ENCODE measurements around the gene SHC4.

Gene SHC4

DNA sequence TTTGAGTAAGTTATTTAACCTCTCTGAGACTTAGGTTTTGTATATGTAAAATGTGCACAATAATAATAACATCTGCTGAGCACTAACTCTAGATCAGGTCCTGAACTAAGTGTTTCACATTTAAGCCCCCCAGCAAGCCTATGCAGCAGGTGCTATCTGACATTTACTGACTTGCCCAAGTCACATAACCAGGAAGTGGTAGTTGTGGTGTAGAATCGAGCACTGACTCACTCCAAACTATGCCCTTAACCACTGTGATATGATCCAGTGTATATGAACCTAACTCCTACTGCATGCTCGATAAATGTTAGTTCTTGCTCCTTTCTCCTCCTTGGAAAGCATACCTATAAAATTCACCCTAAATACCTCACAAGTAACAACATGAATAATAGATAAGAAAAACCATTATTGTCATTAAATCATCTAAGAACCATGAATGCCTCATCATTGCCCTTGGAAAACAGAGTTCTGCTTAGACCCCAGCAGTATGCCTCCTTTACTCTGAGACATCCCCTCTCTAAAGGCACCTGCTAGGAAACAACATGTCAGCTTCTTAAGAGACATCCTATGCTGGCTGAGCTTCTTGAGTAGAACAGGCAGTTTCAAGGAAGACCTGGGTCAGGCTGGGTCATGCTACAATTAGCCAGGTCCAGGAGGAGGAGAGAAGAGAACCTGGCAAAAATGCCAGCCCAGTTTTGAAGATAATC, 3.0 kb upstream of the SHC4 start:
- DNase-seq: peak; percentile 11

DNA sequence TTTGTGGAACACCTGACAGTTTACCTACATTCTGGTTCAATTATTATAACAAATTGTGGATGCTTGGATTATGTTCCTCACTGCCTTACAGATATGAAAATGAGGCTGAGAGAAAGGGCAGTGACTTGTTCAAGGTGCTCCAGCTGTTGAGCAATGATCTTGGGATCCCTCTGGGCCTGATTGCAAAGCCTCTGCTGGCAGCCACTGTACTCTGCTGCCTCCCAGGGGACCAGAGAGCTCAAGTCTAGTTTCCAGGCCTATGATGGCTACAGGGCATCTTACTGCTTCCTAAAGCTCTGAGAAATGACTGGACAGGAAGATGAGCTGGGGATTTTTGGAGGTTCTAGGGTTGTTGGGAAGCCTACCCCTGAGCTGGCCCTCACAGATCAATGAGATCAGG, 2.3 kb upstream of the SHC4 start:
- no peak for DNase-seq

- no peak for DNase-seq
Measured at GRCh38 chr15:48964898-48965297, 1.2 kb upstream of the SHC4 start.

DNA sequence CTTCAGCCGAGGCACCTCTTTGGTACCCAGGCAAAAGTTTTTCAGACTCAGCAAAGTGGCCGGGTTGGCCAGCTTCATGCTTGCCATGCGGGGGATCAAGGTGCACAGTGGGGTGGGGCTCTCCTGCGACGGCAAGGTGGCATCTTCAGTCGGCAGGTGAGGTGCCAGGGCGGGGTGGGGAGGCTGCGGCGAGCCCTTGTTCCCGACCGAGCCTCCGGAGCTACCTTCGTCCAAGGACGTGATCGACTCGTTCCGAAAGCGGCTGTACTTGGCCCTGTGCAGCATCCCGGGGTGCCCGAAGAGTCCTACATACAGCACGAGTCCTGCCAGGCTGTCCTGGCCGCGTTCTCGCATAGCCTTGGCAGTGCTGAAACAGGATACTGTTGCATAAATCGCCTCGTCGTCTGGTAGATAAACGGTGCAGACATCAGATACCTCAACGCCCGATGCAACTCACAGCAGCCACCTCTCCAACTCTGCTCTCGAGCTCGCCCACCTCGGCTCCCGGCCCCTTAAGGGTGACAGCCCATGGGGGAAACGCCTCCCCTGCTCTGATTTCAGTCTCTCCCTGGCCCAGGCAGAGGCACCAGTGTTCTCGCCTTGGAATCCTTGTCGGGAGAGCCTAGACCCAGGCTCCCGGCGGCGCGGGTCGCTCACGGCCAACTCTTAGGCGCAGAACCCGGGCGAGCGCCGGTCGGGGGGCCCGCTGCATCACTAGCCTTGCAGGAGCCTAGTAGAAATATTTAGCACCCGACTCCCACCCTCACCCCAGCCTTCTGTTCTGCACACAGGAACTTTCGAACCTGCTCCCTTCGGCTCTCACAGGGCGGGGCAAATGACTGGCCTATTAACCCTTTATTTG, 826 bp downstream of the SHC4 start:
- peak; percentile 3 for DNase-seq

DNA sequence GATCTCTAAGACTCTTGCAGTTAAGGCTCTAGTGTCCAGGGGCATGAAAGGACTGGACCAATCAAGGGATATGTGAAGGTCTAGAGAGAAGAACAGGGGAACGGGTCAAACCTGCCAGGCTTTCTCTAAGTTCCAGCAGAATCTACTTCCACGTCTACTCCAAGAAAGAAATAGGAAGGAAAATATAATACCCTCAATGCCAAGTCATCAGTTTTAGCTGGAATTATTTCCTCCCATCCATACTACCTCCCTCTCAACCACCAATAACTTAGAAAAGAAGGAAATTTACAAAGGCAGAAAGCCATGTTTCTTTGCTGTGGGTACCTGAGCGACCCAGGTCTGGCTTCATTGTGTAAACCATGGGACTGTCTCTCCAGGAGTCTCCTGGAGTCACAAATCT, 7.8 kb downstream of the SHC4 start:
- no peak for DNase-seq

DNA sequence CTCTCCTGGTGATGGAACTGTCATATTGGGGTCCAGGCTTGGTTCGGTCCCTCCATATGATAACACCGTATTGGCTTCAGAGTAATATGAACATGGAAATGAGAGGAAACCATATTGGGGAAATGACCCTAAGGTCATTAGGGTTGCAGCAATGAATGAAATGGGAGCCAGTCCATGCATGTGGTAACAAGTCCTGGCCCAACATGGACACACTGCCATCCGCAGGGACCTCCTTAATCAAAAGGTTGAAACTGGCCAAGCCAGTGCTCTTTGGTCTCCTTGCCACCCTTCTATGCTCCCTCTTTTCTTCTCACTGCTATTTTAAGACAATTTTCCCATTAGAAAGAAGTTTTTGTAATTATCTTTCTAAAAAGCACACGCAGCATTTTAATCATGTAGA, 8.3 kb downstream of the SHC4 start:
- no peak for DNase-seq

DNA sequence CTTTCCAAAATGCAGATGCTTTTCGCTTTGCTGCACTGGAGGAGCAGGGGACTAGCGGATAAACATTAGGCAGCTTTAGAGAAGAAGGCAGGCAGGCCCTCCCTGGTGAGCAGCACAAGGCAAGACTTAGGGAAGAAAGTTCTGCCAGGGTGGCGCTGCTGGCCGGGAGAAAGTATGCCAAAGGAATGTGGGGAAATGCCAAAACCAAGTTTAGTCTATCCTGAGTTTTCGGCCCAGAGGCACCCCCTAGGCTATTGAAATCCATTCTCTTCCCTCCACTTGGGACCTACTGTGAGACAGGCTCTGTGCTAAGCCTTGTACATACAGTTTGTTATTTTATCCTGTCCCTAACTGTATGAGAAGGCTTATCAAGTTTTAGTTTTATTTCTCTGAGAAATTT, 9.2 kb downstream of the SHC4 start:
- no peak for DNase-seq

DNA sequence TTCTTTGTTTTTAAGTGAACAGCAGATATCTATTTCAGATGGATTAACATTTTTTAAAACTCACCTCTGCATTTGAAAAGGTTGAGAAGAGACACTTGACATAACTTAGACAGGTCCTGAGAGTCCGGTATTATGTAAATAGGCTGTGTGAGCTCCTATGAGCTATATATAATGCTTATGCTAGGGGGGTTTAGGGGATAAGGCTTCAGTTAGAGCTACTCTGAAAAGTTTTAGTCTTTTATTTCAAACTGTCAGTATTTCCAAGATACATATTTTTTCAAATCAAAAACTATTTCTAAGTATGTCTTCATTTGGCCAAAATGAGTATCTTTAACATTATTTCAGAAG, 16.9 kb downstream of the SHC4 start:
- no peak for DNase-seq

DNA sequence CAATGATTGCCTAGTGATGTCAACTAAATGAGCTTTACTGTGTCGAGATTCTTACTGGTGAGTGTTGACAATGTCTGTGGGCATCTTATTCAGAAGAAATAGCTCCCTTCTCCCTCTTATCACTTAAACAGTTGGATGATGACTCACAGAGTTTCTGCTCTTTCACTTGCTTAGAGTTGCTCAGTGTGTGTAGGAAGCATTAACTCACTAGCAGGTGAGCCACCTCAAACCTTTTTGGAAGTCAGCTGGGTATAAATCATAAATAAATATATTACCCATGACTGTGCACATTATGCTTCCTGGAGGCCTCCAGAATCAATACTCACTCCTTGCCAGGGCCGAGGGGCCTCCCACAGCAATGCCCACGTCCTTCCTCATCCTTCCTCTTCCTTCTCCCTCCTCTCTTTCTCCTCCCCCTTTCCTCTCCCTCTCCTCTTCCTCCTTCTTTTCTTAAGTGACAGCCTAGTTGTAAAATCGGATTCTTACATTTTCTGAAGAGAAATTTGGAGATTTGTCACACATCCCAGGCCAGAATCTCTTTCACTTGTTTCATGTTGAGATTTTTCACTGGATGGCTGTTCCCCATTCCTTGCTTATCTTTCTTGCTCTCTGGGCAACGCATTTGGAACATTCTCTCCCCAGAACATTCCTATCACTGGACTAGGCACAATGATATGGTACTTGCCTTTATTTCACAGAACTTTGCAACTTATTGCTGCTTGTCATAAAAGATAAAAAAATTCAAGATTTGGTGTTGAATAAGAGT, 17.5 kb downstream of the SHC4 start:
- DNase-seq: no peak

GRCh38 chr15:48945386-48945785, 18.3 kb downstream of the SHC4 start:
- no peak for DNase-seq

GRCh38 chr15:48941904-48942303, 21.8 kb downstream of the SHC4 start:
- DNase-seq: no peak

DNA sequence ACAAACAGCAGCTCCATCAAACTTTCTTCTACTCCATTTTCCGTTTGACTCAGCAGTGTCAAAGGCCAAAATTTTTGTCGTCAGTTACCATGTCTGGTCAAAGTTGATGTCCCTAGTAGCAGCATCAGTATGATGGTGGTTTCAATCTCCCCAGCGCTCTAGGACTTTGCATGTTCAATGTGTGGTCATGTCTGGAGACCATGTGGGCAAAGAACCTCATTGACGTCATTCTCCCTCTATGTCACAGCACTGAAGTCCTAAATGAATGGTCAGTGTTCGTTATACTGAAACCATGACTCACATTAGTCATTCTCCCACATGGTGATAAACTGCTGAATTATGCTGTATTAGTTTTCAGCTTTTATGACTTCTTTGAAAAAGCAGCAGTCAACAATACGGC, 23.2 kb downstream of the SHC4 start:
- no peak for DNase-seq

- DNase-seq: no peak
Measured at GRCh38 chr15:48939648-48940047, 24.1 kb downstream of the SHC4 start.

DNA sequence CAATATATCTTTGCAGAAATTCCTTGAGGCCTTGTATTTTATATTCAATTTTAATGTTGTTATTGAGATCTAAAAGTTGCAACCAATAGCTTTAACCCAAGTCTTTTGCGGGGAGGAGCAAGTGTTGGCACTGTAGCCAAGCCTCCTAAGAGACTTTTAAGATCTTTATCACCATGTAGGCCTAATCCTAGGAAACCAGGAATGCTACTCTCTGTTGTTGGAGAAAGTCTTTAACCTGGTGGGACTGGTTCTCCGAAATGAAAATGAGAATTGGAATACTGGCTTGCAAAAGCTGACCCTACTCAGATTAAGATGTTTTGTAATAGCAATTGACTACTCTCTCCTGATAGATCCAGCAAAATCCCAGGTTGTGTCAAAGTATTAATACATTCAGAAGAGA, 25.8 kb downstream of the SHC4 start:
- no peak for DNase-seq

DNA sequence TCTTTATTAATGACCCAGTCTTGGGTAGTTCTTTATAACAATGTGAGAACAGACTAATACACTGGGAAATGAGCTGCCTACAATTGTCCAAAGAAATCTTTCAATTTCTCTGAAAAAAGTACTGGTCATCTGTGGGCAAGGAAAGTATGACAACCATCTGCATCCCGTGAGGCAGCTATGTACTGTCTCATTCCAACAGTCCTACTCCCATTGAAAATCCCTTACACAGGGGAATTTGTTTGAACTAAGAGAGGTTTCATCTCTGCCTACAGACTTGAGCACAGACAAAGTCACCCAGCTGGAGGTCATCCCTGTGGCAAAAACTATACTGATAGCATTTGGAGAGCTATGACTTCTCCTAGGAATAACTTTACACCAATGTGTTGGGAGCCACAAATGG, 27.1 kb downstream of the SHC4 start:
- no peak for DNase-seq

DNA sequence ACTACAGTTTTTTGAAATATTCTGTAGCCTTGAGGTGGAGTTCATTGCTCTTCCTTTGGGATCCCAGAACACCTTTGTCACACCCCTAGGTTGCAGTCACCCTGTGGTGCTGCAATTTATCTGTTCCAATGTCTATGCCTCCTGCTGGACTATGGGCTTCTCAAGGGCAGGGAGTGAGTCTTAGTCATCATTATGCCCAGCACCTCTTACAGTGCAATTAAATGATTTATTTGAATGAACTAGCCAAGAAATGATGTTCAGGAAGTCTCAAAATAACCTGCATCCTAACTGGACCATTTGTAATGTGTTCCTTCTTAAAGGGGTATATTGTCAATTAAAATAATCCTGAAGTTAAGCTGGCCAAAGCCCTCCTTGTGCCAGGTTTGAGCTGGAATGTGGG, 28.5 kb downstream of the SHC4 start:
- no peak for DNase-seq

- no peak for DNase-seq
Measured at GRCh38 chr15:48930735-48931134, 33.0 kb downstream of the SHC4 start.

DNA sequence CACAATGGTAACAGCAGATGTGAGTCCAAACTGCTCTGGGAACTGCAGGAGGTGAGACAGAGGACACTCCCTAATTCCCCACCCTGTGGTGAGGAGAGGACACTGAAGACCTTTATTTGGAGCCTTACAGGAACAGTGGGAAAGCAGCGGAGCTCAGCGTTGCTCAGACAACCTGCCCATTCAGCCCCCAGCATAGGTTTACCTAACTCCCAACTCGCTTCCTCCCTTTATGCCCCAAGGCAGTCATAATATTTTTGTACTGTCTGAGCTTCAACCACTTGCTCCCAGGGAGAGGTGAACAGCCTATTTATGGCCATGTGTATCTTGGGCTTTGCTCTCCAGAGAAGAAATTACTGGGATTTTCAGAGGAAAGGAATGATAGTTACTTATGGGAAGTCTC, 34.1 kb downstream of the SHC4 start:
- DNase-seq: no peak

DNA sequence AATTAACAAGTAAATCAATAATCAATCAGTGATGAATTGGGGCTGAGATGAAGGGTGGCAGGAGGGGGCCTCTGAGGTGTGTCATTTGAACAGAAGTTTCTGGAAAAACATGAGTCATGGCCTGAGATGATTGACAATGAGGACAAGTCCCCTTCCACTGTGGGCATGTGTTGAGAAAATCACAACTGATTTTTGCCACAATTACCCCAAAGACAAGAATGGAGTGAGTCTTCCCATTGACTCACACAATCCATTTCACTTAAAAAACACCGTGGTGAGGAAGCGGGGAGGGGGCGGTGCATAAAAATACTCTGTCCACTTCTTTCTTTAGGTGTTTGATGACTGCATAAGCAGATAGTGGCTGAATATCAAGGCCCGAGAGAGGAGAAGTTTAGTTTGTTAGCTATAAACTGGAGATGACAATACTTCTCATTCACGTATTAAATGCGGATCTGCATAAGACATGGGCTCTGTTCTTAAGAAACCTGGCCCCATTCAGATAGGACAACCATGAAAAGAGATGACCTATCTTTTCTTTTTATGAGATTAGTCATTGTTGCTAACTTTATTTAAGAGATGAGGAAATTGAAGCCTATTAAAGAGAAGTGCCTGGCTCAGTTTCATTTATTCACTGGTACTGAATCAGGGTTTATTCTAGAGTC, 34.7 kb downstream of the SHC4 start:
- DNase-seq: no peak

GRCh38 chr15:48925714-48926223, 38.0 kb downstream of the SHC4 start:
- no peak for DNase-seq

- no peak for DNase-seq
Measured at GRCh38 chr15:48924528-48925393, 39.0 kb downstream of the SHC4 start.

GRCh38 chr15:48922046-48922445, 41.7 kb downstream of the SHC4 start:
- no peak for DNase-seq
